NCI-H774 (cell line): ENCODE results near the gene FOXN4.

ENCODE experiments used
- DNase-seq: peaks from one replicate; lab custom pipeline; 2025; lab: John Stamatoyannopoulos, UW

FOXN4 gene

DNA sequence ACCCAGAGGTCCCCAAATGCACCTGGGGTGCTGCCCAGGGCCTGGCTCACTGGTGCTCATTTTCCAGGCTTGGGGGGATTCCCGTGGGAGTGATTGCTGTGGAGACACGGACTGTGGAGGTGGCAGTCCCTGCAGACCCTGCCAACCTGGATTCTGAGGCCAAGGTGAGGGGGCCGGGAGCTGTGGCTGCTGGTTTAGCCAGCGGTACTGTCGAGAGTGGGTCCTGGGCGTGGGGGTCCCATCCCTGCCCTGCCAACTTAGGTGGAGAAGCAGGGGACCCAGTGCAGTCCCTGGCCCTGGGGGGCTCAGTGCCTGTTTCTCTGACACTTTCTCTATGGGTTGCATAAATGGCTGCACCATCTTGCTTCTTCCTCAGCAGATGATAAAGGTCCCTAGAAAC, 50.9 kb downstream of the FOXN4 start:
- DNase-seq, result no peak

DNA sequence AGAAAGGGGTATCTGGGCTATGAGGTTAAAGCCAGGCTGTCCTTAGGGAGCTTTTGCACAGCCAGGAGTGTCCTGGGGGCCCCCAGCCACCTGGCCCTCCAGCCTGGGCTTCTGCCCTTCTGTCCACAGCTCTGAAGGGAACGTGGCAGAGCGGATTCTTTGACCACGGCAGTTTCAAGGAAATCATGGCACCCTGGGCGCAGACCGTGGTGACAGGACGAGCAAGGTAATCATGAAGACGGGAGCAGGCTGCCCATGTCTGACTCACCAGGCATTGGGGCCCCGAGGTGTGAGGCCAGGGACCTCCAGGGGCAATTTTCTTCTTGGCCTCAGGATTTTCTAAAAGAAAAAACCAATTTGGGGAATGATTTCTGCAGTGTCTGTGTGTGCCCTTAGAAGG, 53.1 kb downstream of the FOXN4 start:
- no peak for DNase-seq

DNA sequence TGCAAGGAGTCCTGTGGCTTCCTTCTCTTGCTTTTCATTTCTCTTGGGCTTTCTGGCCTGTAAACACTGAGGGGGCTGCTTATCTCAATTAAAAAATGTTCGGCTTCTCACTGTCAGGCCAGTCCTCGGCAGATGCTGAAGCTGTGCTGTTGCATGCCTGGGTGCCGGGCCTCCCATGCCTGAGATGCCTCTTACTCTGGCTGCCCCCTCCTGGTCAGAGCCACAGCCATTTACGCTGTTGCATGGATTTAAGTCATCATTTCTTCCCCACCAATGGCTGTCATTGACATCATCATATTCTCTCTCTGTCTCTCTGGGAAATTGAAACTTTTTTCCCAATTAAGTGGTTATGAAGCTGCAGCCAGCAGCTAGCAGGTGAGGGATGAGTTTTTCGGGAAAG, 53.7 kb downstream of the FOXN4 start:
- no peak for DNase-seq

DNA sequence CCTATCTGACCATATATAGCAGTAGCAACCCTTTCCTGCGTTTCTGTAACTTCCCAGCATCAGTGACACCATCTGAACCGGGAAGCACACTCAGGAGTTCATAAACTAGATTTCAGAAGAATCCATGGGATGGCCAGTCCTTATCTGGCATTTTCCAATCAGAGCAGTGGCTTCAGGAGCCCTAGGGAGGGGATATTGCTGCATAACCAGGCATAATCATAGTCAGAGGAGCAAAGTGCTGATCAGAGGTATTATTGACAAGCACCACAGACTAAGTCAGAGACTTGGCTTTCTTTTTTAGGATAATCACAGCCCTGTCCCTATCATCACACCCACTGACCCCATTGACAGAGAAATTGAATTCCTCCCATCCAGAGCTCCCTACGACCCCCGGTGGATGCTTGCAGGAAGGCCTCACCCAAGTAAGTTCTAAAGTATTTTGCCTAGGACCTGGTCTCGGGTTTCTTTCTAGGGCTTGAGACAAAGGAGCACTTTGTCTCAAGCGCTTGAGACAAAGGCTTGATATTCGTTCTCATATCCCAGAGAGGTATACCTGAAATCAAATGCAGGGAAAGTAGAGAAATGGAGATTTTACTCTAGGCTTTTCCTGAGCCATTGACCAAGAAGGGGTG, 55.1 kb downstream of the FOXN4 start:
- DNase-seq, result no peak

DNA sequence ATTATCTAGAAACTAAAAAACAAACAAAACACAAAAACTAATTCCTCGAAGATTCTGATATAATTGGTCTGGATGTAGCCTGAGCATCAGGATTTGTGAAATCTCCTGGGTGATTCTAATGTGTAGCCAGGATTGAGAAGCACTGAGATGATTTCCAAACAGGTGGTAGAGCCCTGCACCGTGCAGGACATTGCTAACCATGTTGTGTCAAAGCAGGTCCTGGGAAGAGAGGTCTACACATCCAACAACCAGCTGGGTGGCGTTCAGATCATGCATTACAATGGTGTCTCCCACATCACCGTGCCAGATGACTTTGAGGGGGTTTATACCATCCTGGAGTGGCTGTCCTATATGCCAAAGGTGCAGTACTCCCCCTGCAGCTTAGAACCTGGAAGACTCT, 56.3 kb downstream of the FOXN4 start:
- DNase-seq, result no peak

DNA sequence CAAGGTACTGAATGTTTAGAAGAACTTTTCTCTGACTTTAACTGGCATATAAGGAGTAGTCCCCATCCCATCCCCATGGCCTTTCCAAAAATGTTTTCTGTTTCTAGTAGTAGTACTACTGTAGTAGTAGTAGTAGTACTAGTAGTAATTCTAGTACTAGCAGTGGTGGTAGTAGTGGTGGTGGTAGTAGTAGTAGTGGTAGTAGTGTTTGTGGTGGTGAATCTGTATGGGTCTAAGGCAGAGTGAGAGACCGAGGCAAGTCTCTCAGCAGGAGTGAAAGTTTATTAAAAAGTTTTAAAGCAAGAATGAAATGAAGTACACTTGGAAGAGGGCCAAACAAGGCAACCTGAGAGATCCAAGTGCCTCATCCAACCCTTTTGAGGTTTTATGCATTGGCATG, 58.6 kb downstream of the FOXN4 start:
- no peak for DNase-seq

DNA sequence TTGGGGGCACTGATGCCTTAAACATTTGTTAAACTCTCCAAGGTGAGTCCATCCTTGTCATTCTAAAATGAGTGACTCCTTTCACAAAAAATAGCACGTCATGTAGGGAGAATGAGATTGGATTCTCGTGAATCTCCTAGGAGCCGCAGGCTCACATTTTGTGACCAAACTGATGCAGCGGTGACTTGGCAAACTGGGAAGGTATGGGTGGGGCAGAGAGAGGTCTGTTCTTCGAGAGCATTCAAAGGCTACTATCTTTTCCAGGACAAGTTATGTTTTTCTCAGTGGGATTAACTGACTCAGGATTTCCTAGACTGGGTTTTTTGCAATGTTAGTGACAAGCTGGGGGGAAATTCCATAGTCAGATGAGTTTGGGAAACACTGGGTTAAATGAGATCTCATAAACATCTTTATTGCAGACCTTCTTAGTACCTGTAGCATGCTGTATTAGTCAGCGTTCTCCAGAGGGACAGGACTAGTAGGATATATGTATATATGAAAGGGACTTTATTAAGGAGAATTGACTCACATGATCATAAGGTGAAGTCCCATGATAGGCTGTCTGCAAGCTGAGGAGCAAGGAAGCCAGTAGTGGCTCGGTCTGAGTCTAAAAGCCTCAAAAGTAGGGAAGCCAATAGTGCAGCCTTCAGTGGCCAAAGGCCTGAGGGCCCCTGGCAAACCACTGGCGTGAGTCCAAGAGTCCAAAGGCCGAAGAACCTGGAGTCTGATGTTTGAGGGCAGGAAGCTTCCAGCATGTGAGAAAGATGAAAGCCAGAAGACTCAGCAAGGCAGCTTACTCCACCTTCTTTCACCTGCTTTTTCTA, 61.0 kb downstream of the FOXN4 start:
- DNase-seq, result no peak

DNA sequence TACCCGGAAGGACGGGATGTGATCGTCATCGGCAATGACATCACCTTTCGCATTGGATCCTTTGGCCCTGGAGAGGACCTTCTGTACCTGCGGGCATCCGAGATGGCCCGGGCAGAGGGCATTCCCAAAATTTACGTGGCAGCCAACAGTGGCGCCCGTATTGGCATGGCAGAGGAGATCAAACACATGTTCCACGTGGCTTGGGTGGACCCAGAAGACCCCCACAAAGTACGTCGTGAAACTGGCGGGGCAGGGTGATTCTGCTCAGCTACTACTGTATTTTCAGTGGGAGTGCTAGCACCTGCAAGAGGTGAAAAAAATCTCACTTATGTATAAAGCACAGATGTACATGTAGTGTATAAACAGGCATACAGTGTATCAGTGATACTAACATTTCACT, 62.9 kb downstream of the FOXN4 start:
- DNase-seq, result no peak

DNA sequence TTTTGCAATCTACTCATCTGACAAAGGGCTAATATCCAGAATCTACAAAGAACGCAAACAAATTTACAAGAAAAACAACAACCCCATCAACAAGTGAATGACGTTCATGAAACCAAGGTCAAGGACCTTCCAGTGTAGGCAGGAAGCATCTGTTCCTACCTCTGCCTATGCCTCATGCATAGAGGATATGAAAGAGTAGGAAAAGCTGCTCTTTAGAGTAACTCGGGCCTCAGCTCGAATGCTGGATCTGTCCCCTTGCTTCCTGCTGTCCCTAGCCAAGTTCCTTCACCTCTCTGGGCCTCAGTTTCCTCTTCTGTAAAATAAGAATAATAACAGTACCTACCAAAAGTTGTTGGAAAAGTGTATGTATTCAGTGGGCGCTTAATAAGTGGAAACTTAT, 65.0 kb downstream of the FOXN4 start:
- DNase-seq, result no peak

DNA sequence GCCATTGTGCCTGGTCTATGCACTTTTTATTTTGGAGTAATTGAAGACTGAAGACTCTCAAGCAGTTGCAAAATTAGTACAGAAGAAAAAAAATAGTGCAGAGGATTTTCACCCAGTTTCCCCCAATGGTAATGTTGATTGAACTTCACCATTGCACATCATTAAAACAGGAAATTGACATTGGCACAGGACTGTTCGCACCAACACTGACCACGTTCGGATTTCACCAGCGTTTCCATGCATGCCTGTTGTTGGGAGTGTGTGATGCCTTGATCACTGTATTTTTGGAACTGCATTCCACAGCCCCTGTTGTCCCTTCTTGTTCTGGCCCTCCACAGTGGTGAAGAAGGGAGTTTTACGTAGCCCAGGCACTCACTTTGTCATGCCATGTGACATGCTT, 67.1 kb downstream of the FOXN4 start:
- DNase-seq, result no peak

DNA sequence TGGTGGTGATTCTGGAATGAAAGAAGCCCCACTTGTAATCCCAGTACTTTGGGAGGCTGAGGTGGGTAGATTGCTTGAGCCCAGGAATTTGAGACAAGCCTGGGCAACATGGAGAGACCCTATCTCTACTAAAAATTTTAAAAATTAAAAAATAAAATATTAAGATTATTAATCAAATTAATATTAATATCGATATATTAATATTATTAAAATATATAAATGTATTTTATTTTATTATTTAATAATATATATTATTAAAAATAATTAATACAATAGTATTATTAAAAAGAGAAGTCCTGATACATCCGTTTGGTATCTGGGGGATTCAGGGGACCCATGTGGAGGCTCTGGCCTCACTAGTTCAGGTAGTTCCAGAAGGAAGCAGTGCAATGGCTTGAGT, 68.7 kb downstream of the FOXN4 start:
- no peak for DNase-seq

DNA sequence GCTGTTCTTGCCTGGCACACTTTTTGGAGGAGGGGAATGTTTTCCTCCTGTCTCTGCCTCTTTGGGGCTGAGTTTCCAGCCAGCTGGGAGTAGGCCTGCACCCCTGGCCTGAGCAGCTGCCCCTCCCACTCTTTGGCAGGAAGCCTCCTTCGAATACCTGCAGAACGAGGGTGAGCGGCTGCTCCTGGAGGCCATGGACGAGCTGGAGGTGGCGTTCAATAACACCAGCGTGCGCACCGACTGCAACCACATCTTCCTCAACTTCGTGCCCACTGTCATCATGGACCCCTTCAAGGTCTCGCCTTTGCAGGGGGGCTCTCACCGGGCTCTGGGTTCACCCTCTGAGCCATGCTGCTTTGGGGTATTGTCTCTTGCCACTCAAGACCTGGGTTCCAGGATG, 69.4 kb downstream of the FOXN4 start:
- no peak for DNase-seq

DNA sequence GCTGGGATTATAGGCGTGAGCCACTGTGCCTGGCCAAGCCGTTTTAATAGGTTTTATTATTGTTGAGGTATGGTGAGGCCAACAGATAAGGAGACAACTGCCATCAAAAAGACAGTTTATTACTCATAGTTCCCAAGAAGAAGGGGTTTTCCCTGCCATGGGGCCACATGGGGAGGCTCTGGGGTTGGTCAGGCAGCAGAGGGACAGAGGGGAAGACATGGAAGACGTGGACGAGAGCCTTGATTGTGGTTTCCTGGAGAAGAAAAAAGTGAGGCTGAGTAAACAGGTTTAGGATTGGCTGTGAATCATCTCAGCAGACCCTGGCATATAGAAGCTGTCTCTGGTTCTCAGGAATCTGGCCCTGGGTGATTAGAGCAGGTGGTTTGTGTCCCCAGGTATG, 69.9 kb downstream of the FOXN4 start:
- DNase-seq, result no peak

DNA sequence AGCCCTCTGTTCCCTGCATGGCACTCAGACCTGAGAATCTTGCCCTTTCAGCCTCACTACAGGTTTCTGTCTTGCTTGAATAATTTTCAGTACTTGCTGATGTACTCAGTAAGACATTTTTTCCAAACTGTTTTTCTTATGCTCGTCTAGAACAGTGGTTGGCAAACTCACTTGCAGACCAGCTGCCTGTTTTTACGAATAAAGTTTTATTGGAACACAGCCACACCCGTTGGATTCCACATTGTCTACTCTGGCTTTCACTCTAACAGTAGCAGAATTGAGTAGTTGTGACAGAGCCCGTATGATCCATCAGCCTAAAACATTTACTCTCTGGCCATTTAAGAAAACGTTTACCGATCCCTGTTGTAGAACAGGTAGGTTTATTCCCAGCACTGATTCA, 72.8 kb downstream of the FOXN4 start:
- no peak for DNase-seq

DNA sequence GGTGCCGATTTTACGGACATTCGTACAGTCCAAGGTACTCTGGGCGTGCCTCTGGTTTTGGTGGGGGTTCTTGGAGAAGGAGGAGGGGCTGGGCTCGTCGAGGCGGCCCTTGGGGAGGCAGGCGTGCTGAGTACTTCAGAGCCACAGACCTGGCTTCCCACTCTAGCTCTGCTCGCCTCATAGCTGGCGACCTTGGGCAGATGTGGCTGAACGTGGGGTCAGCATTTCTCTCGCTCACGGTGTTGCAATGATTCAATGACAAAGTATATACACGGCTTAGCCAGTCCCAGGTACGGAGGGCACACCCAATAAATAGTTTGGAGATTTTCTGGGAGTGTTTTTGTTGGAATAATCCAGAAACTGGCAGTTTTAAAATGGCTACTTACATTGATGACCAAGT, 75.1 kb downstream of the FOXN4 start:
- no peak for DNase-seq

DNA sequence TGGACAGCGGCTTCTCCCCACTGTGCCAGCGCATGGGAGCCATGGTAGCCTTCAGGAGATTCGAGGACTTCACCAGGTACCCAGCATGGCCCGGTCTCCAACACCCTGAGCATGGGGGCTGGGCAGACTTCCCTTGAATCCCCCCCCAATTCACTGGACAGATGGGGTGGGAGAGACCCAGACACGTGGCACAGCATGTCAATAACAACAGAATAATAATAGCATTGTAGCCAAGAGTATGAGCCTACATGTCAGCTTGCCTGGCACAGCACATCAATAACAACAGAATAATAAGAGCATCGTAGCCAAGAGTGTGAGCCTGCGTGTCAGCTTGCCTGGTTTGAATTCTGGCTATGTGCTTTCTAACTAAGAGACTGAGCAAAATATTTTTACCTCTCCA, 76.4 kb downstream of the FOXN4 start:
- DNase-seq, result no peak

DNA sequence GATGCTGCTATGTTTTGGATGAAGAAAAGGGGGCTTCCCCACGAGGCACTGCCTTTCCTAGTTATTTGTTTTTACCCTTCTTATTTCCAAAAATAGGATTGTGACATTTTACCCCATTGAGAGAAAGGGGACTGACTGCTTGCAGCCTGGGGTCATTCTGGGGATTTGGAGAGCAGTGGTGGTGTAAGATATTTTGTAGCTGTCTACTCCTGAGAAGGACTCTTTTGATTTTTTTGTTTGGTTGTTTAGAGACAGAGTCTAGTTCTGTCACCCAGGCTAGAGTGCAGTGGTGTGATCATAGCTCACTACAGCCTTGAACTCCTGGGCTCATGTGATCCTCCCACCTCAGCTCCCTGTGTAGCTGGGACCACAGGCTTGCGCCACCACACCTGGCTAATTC, 78.9 kb downstream of the FOXN4 start:
- DNase-seq, result no peak

DNA sequence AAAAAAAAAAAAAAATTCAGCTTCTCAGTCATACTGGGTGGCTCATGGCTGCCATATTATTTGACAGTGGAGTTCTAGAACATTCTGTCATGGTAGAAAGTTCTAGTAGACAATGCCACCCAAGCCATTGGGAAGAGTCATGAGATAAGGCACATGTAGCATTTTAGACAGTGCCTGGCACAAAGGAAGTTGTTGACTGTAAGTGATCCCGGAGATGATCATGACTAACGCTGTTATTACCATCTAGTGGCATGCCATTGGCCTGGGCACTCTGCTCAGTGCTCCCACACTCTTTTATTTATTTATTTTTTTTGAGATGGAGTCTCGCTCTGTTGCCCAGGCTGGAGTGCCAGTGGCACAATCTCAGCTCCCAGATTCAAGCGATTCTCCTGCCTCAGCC, 80.4 kb downstream of the FOXN4 start:
- DNase-seq, result no peak
